GM12878 (cell line): Measurements from ENCODE around the gene PLP2. TPM values are rescaled to one million over a fixed set of nuclear protein-coding genes. Genes with fewer than 3 reads are reported as not detected.
A peak's percentile ranks its signal among the peaks of the same experiment; 100 is the strongest.

ENCODE experiments used
- ATF2 ChIP-seq: IDR thresholded peaks from 2 replicates; pipeline ENCODE4 v1.6.1; 2012; ENCODE audit warnings: low read length, inconsistent platforms
- ATF3 ChIP-seq: IDR thresholded peaks from 2 replicates; pipeline ENCODE4 v1.6.1; 2011; ENCODE audit warnings: low read depth, mild to moderate bottlenecking, low read length, moderate library complexity, borderline replicate concordance; ENCODE audit errors: extremely low read depth
- CEBPB ChIP-seq, 2 experiments: fragments of 150-350 bp in 1 of 2; IDR thresholded peaks; 2 replicates each; pipeline ENCODE4 v1.6.1; 2012 to 2014; ENCODE audit warnings: low read depth in 2 of 2, low read length in 2 of 2, borderline replicate concordance in 1 of 2, inconsistent platforms in 1 of 2
- DPF2 ChIP-seq: fragments of 450-650 bp; IDR thresholded peaks from 2 replicates; pipeline ENCODE4 v1.6.1; 2017; ENCODE audit warnings: mild to moderate bottlenecking
- EP300 ChIP-seq, 2 experiments: fragments of 150-350 bp in 1 of 2; IDR thresholded peaks; 2 replicates each; pipeline ENCODE4 v1.6.1; 2011 to 2012; ENCODE audit warnings: low read depth in 2 of 2, low read length in 2 of 2, borderline replicate concordance in 1 of 2, improper control_type of control experiment in 1 of 2, inconsistent platforms in 1 of 2; ENCODE audit not compliant: control insufficient read depth in 1 of 2
- HDAC2 ChIP-seq: fragments of 200-600 bp; sonication (generic); IDR thresholded peaks from 2 replicates; pipeline ENCODE4 v1.6.1; 2017
- JUNB ChIP-seq: IDR thresholded peaks from 2 replicates; pipeline ENCODE4 v1.6.1; 2016; ENCODE audit warnings: antibody characterized with exemption, mild to moderate bottlenecking
- KDM1A ChIP-seq: fragments of 200-600 bp; sonication (generic); IDR thresholded peaks from 2 replicates; pipeline ENCODE4 v1.6.1; 2016; ENCODE audit warnings: borderline replicate concordance
- LARP7 ChIP-seq: fragments of 450-650 bp; IDR thresholded peaks from 2 replicates; pipeline ENCODE4 v1.6.1; 2017; ENCODE audit warnings: mild to moderate bottlenecking
- MEF2B ChIP-seq: fragments of 450-650 bp; IDR thresholded peaks from 2 replicates; pipeline ENCODE4 v1.6.1; 2018; ENCODE audit warnings: mild to moderate bottlenecking, moderate library complexity; ENCODE audit not compliant: partially characterized antibody, poor library complexity, severe bottlenecking
- MLLT1 ChIP-seq: fragments of 450-650 bp; IDR thresholded peaks from 2 replicates; pipeline ENCODE4 v1.6.1; 2016; ENCODE audit warnings: mild to moderate bottlenecking
- NFXL1 ChIP-seq: fragments of 450-650 bp; IDR thresholded peaks from 2 replicates; pipeline ENCODE4 v1.6.1; 2017; ENCODE audit warnings: antibody characterized with exemption, mild to moderate bottlenecking, borderline replicate concordance
- PAX5 ChIP-seq: IDR thresholded peaks from 2 replicates; pipeline ENCODE4 v1.6.1; 2011; ENCODE audit warnings: low read depth, low read length, borderline replicate concordance
- PRDM15 ChIP-seq: fragments of 450-650 bp; formaldehyde crosslinking; IDR thresholded peaks from 2 replicates; pipeline ENCODE4 v1.4.0; 2020; ENCODE audit warnings: mild to moderate bottlenecking, moderate library complexity
- RAD51 ChIP-seq: fragments of 450-650 bp; IDR thresholded peaks from 2 replicates; pipeline ENCODE4 v1.6.1; 2016; ENCODE audit warnings: moderate library complexity, mild to moderate bottlenecking, inconsistent platforms
- SIX5 ChIP-seq: IDR thresholded peaks from 2 replicates; pipeline ENCODE4 v1.6.1; 2011; ENCODE audit warnings: mild to moderate bottlenecking, low read depth, low read length, moderate library complexity; ENCODE audit not compliant: severe bottlenecking
- SMARCA5 ChIP-seq: fragments of 450-650 bp; IDR thresholded peaks from 2 replicates; pipeline ENCODE4 v1.6.1; 2017; ENCODE audit warnings: mild to moderate bottlenecking
- SREBF2 ChIP-seq: IDR thresholded peaks from 2 replicates; pipeline ENCODE4 v1.6.1; 2012; ENCODE audit warnings: mild to moderate bottlenecking, low read length
- SUZ12 ChIP-seq: fragments of 200-600 bp; sonication (generic); IDR thresholded peaks from one replicate; pipeline ENCODE4 v1.6.1; 2018; ENCODE audit warnings: antibody characterized with exemption, mild to moderate bottlenecking; ENCODE audit not compliant: unreplicated experiment
- WRNIP1 ChIP-seq: IDR thresholded peaks from 2 replicates; pipeline ENCODE4 v1.6.1; 2011; ENCODE audit warnings: low read depth, low read length, improper control_type of control experiment, borderline replicate concordance
- ZNF217 ChIP-seq: fragments of 450-650 bp; IDR thresholded peaks from 2 replicates; pipeline ENCODE4 v1.6.1; 2017; ENCODE audit warnings: antibody characterized with exemption, mild to moderate bottlenecking
- polyA plus RNA-seq, 11 experiments: library from polyadenylated mRNA; depleted of rRNA in 4 of 11; unstranded in 6 of 11; stranded (reverse) in 5 of 11; fragments of >200 nt; fragmentation: Nextera tagmentation in 4 of 11; fragmentation: Illumina TruSeq in 1 of 11; extraction: Ambion mirVana in 4 of 11; extraction: Trizol in 1 of 11; gene quantifications; 1 replicate in 1 of 11; 2 replicates in 10 of 11; pipeline versions ENCODE4 v1.2.1 to v1.2.3, GENCODE V29; 2011 to 2016; ENCODE audit warnings: inconsistent platforms in 2 of 11, missing spikeins in 2 of 11, low read depth in 1 of 11
- total RNA-seq, 4 experiments: library from RNA; depleted of rRNA in 3 of 4; stranded (reverse); fragments of >200 nt in 3 of 4; fragmentation: Illumina TruSeq in 1 of 4; extraction: Trizol in 1 of 4; gene quantifications; 2 replicates each; pipeline versions ENCODE4 v1.2.1 to v1.2.3, GENCODE V29; 2013 to 2021

Gene PLP2
- total and polyA plus RNA-seq, 10 of the 15 experiments (the other 5 are each of a cell fraction or from before 2014, with no cell fraction given): 56.6 to 177 (median 99.3) TPM

- TF ChIP-seq MLLT1 (no peak), ZNF217 (0 out of 2 replicates have a peak, but pooled peaks have one; percentile 27), CEBPB (IDR thresholded peaks at IDR 0.05; ENCODE audit: borderline replicate concordance in 1 of 2, low read depth in 2 of 2, low read length in 2 of 2) (no peak), HDAC2 (no peak), MEF2B (no peak), SREBF2 (no peak), LARP7 (0 out of 2 replicates have a peak, but pooled peaks have one; percentile 47), ATF2 (no peak), NFXL1 (no peak), RAD51 (no peak), JUNB (no peak), KDM1A (no peak), EP300 (IDR thresholded peaks at IDR 0.05; ENCODE audit: borderline replicate concordance in 1 of 2, control insufficient read depth in 1 of 2, low read depth in 2 of 2, low read length in 2 of 2) (no peak), WRNIP1 (no peak), SUZ12 (no peak), PRDM15 (CRISPR knock-in tag) (no peak), DPF2 (peak; percentile 75), PAX5 (0 out of 2 replicates have a peak, but pooled peaks have one; percentile 9), ATF3 (no peak), SMARCA5 (no peak), SIX5 (no peak)
These were observed 4.6 kb upstream of the PLP2 start (continued) for GRCh38 chrX:49166914-49167739.
